Raji (cell line): Measurements from ENCODE around the gene HEATR5A.

Experiments used
- POLR2A ChIP-seq: IDR thresholded peaks from 2 replicates; pipeline ENCODE4 v1.6.1; 2011; ENCODE audit warnings: low read depth, low read length, control low read depth; ENCODE audit not compliant: insufficient read depth

Gene HEATR5A

DNA sequence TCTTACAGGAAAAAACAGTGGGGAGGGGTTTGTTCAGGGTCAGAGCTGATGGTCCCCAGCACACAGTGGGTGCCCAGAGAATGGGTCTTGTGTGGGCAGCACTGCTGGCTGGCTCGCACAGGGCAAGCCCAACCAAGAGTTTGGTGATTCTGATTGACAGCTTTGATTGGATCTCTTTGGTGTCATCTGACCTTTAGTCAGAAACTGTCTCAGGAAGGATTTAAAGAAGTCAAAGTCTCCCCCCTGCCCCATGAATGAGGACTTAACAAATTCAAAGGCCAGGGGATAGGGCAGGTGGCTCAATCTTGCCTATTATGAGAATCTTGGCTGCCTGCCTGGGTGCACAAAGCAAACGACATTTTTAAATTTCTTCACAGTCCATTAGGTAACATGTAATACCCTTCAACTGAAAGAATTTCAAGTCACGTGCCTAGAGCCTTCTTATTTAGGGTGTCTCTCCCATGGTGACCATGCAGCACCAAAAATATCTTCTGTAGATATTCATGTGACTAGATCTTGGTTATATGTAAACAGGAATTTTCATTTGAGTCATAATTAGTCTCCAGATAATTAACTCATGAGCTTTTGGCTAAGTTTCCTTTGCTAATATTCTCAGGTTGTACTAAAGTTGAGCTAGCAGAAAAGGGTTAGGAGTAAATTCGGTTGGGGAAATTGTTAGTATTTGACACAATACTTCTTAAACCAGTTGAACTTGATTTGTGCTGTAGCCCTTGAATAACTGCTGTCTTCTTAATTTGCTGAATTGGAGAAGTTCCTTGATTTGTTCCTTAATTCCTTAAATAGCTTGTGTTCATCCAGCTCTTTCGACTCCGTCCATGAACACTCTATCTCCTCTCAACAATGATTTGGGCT lies 158.3 kb downstream of the HEATR5A start:
- TF ChIP-seq POLR2A, result no peak

DNA sequence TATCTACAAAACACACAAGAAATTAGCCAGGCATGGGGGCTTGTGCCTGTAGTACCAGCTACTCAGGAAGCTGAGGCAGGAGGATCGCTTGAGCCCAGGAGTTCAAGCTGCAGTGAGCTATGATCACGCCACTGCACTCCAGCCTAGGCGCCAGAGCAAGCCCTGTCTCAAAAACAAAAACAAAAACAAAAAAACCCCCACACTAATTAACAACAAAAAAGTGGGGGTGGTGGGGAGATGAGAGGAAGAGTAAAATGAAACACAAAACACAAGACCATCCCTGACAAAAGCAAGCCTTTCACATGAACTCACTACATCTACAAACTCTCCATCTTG lies 158.9 kb downstream of the HEATR5A start:
- no peak for TF ChIP-seq POLR2A

DNA sequence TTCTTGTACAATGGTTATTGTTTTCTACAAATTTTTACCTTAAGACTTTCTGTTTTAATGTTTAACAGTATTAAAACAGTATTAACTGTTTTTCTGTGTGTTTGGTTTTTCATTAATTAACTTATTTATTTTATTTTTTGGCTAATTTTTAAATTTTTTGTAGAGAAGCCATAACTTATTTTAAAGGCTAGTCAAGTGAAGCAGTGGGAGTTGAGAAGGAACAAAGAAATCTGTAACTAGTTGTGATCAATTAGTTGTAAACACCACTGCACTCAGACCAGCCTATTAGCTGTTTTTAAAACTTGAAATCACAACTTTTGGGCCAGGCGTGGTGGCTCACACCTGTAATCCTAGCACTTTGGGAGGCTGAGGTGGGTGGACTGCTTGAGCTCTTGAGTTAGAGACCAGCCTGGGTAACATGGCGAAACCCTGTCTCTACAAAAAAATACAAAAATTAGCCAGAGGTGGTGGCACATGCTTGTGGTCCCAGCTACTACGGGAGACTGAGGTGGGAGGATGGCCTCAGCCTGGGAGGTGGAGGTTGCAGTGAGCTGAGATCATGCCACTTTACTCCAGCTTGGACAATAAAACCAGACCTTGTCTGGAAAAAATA lies 161.8 kb downstream of the HEATR5A start:
- no peak for TF ChIP-seq POLR2A

DNA sequence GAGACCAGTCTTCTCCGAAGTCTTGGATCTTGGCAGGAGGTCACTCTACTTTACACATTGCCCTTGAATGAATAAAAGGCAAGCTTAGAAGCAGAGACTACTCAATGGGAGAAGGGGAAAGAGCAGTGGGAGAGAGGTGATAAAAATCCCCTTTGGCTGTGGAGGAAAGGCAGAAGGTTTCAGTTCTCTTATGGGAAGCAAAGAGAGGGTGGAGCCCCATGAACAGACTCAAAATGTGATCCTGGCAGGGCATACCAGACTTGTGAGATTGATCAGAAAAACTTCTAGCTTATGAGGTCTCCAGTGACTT lies 163.2 kb downstream of the HEATR5A start:
- TF ChIP-seq POLR2A, result no peak

DNA sequence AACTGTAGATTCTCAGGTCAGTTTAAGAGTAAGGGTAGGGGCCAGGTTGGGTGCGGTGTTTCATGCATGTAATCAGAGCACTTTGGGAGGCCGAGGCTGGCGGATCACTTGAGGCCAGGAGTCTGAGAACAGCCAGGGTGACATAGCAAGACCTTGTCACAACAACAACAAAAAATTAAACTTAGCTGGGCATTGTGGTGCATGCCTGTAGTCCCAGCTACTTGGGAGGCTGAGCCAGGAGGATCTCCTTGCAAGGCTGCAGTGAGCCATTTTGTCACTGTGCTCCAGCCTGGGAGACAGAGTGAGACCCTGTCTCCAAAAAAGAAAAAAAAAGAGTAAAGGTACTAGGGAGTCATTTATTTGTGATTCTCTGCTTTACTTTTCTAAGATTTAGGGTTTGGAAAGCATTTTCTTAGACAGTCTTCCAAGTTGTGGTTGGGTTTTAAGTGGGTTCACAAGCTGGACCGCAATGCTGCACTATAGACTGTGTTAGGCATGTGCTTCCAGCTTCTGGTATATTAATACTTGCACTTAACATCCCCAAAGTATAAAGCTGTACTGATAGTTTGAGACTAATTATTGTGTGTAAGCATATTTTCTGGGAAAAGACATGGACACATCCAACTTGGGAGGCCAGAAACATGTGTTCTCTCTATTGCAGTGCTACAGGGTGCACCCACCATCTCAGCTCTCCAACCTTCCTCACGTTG lies 163.7 kb downstream of the HEATR5A start:
- no peak for TF ChIP-seq POLR2A

DNA sequence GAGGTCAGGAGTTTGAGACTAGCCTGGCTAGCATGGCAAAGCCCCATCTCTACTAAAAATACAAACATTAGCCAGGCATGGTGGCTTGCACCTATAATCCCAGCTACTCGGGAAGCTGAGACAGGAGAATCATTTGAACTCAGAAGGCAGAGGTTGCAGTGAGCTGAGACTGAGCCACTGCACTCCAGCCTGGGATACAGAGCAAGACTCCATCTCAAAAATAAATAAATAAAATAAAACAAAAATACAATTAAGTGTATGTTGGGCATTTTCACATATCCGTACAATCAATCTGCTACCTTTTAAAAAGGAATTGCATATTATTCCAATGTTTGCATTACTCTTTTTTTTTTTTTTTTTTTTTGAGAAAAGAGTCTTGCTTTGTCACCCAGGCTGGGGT lies 165.1 kb downstream of the HEATR5A start:
- TF ChIP-seq POLR2A, result no peak

DNA sequence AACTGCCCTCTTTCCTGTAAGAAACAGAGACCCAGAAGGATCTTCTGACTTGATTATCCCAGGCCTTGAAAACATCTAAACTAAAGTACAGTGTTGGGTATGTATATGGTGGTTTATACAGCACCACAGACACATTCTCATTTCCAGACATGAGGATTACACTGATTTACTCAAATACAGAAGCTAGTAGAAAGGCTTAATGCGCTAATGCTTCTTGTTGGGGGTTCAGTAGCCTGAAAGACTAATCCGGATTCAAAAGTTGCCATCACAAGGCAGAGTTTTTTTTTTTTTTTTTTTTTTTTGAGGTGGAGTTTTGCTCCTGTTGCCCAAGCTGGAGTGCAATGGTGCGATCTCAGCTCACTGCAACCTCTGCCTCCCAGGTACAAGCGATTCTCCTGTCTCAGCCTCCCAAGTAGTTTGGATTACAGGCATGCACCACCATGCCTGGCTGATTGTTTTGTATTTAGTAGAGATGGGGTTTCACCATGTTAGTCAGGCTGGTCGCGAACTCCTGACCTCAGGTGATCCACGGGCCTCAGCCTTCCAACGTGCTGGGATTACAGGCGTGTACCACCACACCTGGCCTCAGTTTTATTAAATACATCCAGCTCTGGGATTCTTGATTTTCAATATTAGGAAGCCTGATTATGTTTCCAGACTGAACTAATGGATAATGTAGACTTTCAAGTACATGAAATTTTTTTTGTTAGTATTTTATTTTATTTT lies 166.4 kb downstream of the HEATR5A start:
- TF ChIP-seq POLR2A, result no peak

DNA sequence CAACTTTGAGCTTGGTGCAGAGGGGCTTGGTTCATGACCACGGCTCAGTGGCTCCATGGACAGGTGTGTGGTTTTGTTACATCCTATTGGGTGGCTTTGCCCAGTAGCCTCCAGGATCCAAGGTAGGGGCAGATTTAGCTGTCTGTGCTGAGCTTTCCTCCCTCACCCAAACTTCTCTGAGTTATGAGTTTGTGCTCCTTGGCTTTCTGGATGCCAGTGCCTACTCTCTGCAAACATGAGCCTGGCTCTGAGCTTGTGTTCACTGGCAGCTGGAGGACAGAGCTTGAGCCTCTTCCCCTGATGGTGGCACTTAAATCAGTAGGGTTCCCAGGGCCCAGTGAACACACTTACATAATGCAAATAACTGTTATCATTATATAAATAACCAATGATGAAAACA lies 167.5 kb downstream of the HEATR5A start:
- TF ChIP-seq POLR2A, result no peak

DNA sequence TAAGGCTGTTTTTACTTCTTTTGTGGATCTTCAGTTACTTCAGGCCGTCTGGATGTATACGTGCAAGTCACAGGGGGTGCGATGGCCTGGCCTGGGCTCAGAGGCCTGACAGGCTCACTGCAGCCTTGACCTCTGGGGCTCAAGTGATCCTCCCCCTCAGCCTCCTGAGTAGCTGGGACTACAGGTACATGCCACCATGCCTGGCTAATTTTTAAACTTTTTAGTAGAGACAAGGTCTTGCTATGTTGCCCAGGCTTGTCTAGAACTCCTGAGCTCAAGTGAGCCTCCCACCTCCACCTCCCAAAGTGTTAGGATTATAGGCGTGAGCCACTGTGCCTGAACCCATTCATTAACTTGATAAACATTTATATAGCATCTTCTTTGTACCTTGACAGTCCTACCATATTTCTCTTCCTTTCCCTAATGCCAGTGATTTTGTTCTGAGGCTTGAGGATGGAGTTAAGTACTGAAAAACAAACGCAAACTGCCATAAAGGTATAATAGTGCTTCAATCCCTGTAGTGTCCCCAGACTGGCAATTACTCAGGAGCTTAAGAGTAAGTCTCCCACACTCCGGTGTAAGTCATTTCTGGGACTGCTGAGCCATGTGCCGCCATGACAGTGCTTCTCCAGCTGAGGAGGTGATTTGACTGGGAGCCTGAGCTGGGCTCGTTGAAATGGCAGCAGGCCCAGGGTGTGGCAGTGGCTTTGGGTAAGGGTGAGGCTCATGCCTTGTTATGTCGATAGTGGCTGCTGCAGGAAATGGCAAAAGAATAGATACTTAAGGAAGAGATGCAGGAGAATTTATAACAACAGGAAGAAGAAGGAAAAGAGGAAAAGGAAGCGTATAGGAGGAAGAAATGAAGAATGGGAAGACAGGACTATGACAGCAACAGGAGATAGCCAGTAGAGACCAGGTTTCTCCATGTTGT lies 169.1 kb downstream of the HEATR5A start:
- no peak for TF ChIP-seq POLR2A

DNA sequence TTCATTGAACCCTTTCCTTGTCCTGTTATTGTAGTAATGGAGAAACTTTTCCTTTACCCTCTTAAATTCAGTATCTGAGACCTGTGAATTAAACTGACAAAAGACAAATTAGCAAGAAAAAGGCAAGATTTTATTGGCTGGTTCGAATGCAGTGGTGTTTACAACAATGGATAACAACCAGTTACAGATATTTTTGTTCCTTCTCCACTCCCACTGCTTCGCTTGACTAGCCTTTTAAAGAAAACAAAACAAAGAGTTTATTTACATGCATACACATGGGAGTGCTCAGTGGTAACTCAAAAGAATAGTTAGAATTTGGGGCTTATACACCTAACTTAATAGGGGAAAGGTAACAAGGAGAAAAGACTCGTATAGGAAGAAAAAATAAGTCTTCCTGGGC lies 175.7 kb downstream of the HEATR5A start:
- TF ChIP-seq POLR2A, result no peak

DNA sequence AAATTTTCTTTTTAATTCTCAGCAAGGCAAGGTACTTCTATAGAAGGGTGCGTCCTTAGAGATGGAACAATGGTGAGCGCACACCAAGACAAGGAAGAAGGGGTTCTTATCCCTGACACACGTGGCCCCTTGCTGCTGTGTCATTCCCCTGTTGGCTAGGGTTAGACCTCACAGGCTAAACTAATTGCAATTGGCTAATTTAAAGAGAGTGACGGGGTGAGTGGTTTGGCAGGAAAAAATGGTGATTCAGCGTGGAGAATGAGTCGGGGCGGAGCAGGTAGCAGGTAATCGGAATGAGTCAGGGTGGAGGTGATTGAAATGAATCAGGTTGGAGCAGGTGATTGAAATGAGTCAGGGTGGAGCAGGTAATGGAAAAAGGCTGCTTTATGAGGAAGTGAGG lies 176.5 kb downstream of the HEATR5A start:
- TF ChIP-seq POLR2A, result no peak
